Duodenal mucosa (tissue), 2 donors: ENCODE results near the gene CYP3A5.
A peak's percentile ranks its signal among the peaks of the same experiment; 100 is the strongest.

Experiments
- H3K27ac ChIP-seq: one replicate; pipeline ENCODE4 v1.7.0; 2013; ENCODE audit warnings: low read depth, low read length
- H3K27me3 ChIP-seq, 2 donors: one replicate each; pipeline ENCODE4 v1.7.0; 2013; ENCODE audit warnings: low read length in 2 of 2, control low read depth in 1 of 2; ENCODE audit not compliant: insufficient read depth in 2 of 2, control insufficient read depth in 1 of 2
- H3K36me3 ChIP-seq, 2 donors: one replicate each; pipeline ENCODE4 v1.7.0; 2013; ENCODE audit warnings: low read length in 2 of 2, control low read depth in 1 of 2; ENCODE audit not compliant: insufficient read depth in 2 of 2, control insufficient read depth in 1 of 2
- H3K4me1 ChIP-seq, 2 donors: one replicate each; pipeline ENCODE4 v1.7.0; 2013; ENCODE audit warnings: low read length in 2 of 2, control low read depth in 1 of 2; ENCODE audit not compliant: insufficient read depth in 2 of 2, control insufficient read depth in 1 of 2
- H3K4me3 ChIP-seq, 2 donors: one replicate each; pipeline ENCODE4 v1.7.0; 2013; ENCODE audit warnings: low read length in 2 of 2, low read depth in 1 of 2
- H3K9ac ChIP-seq, 2 donors: one replicate each; pipeline ENCODE4 v1.7.0; 2013; ENCODE audit warnings: low read length in 2 of 2, low read depth in 1 of 2
- H3K9me3 ChIP-seq, 2 donors: one replicate each; pipeline ENCODE4 v1.7.0; 2013; ENCODE audit warnings: low read length in 2 of 2, control low read depth in 1 of 2; ENCODE audit not compliant: control insufficient read depth in 1 of 2

Gene CYP3A5

GRCh38 chr7:99617192-99617781 lies 62.5 kb downstream of the CYP3A5 start:
- Histone ChIP-seq H3K9me3 (no peaks in the 10 kb centered on the region), H3K36me3 (peaks cover 25 to 40% of the 10 kb centered on the region in 2 donors)

GRCh38 chr7:99616359-99617191 lies 63.2 kb downstream of the CYP3A5 start, which contains the start of gene ZSCAN25:
Gene ZSCAN25, plus strand, starts transcription at chr7:99616946. Its CDS starts 2,661 bp downstream, at chr7:99619607.
- peaks cover 21 to 33% of the 10 kb centered on the region in 2 donors for H3K36me3 ChIP-seq
- H3K27me3 ChIP-seq, result no peaks in the 10 kb centered on the region
- H3K27ac ChIP-seq, result peak within 1 kb of the TSS; percentile 81
- H3K9ac ChIP-seq, result peak within 1 kb of the TSS; percentile 88 to 98
- peak within 1 kb of the TSS; percentile 96 to 99 for H3K4me3 ChIP-seq
- H3K9me3 ChIP-seq, result no peaks in the 10 kb centered on the region
- peaks cover 8 to 9% of the 10 kb centered on the region in 2 donors for H3K4me1 ChIP-seq

More at GRCh38 chr7:99617192-99617781, 62.5 kb downstream of the CYP3A5 start:
- H3K9ac ChIP-seq, result peak overlapping the region; percentile 88 to 98
- peaks cover 8 to 9% of the 10 kb centered on the region in 2 donors for H3K4me1 ChIP-seq
- H3K27ac ChIP-seq, result peak overlapping the region; percentile 81
- H3K27me3 ChIP-seq, result no peaks in the 10 kb centered on the region
- H3K4me3 ChIP-seq, result peak overlapping the region; percentile 96 to 99

- Histone ChIP-seq H3K27me3 (no peaks in the 10 kb centered on the region), H3K36me3 (peaks cover 18 to 27% of the 10 kb centered on the region in 2 donors), H3K27ac (no peak overlapping the region), H3K4me1 (peaks cover 8 to 9% of the 10 kb centered on the region in 2 donors), H3K4me3 (peak overlapping the region; percentile 96 to 99), H3K9me3 (no peaks in the 10 kb centered on the region), H3K9ac (peak overlapping the region in 1 of 2 donors; percentile 88)
Measured at GRCh38 chr7:99615989-99616358, 63.8 kb downstream of the CYP3A5 start.

GRCh38 chr7:99614495-99614894 lies 65.3 kb downstream of the CYP3A5 start:
- Histone ChIP-seq H3K36me3 (peaks cover 6 to 12% of the 10 kb centered on the region in 2 donors), H3K9me3 (no peaks in the 10 kb centered on the region), H3K27ac (no peak overlapping the region), H3K9ac (no peak overlapping the region), H3K4me1 (peaks cover 8 to 9% of the 10 kb centered on the region in 2 donors), H3K27me3 (no peaks in the 10 kb centered on the region), H3K4me3 (no peak overlapping the region)

GRCh38 chr7:99607548-99607947 lies 72.2 kb downstream of the CYP3A5 start:
- Histone ChIP-seq H3K9me3 (no peaks in the 10 kb centered on the region), H3K36me3 (no peaks in the 10 kb centered on the region), H3K27ac (no peak overlapping the region), H3K9ac (no peak overlapping the region), H3K4me1 (no peaks in the 10 kb centered on the region), H3K27me3 (no peaks in the 10 kb centered on the region), H3K4me3 (no peak overlapping the region)

GRCh38 chr7:99606531-99606930 lies 73.3 kb downstream of the CYP3A5 start:
- no peaks in the 10 kb centered on the region for H3K9me3 ChIP-seq
- H3K27ac ChIP-seq, result no peak overlapping the region
- no peak overlapping the region for H3K4me3 ChIP-seq
- no peaks in the 10 kb centered on the region for H3K36me3 ChIP-seq
- H3K4me1 ChIP-seq, result no peaks in the 10 kb centered on the region
- H3K27me3 ChIP-seq, result no peaks in the 10 kb centered on the region
- H3K9ac ChIP-seq, result no peak overlapping the region

- Histone ChIP-seq H3K9me3 (no peaks in the 10 kb centered on the region), H3K9ac (no peak overlapping the region), H3K27me3 (no peaks in the 10 kb centered on the region), H3K27ac (no peak overlapping the region), H3K4me3 (no peak overlapping the region), H3K4me1 (no peaks in the 10 kb centered on the region), H3K36me3 (no peaks in the 10 kb centered on the region)
Measured at GRCh38 chr7:99605527-99605926, 74.3 kb downstream of the CYP3A5 start.

GRCh38 chr7:99601656-99602310 lies 78.0 kb downstream of the CYP3A5 start:
- Histone ChIP-seq H3K4me3 (no peak overlapping the region), H3K27ac (no peak overlapping the region), H3K4me1 (no peaks in the 10 kb centered on the region), H3K27me3 (no peaks in the 10 kb centered on the region), H3K36me3 (no peaks in the 10 kb centered on the region), H3K9ac (no peak overlapping the region), H3K9me3 (no peaks in the 10 kb centered on the region)

GRCh38 chr7:99599836-99600235 lies 80.0 kb downstream of the CYP3A5 start:
- Histone ChIP-seq H3K9me3 (no peaks in the 10 kb centered on the region), H3K36me3 (no peaks in the 10 kb centered on the region), H3K27me3 (no peaks in the 10 kb centered on the region), H3K4me1 (no peaks in the 10 kb centered on the region), H3K4me3 (no peak overlapping the region), H3K27ac (no peak overlapping the region), H3K9ac (no peak overlapping the region)
